ENCODE results near the gene NRBF2. TPM values are rescaled to one million over a fixed set of nuclear protein-coding genes. Genes with fewer than 3 reads are reported as not detected.

NRBF2 gene
- total and polyA plus RNA-seq, 2 experiments from 2014 or later = 22.9 to 38.3 TPM

- TF ChIP-seq ZNF462 (CRISPR knock-in tag; IDR thresholded peaks at IDR 0.05) = no peak
- TF ChIP-seq ETS1 (IDR thresholded peaks at IDR 0.05) = no peak
- TF ChIP-seq ZNF331 (CRISPR knock-in tag; IDR thresholded peaks at IDR 0.05; ENCODE audit: low read depth) = no peak
Observed at GRCh38 chr10:63115732-63116383, 17.3 kb upstream of the NRBF2 start (continued).

- Mint-ChIP-seq H3K27ac (no peak overlapping the region), H3K27me3 (ENCODE audit: insufficient read depth, low read depth, poor library complexity) (peaks cover 5% of the 10 kb centered on the region), H3K36me3 (ENCODE audit: low read depth) (peaks cover 2% of the 10 kb centered on the region; the same call in 1 of the 3 replicates), H3K4me1 (no peaks in the 10 kb centered on the region), H3K4me3 (no peak overlapping the region), H3K9me3 (peaks cover 10% of the 10 kb centered on the region)
- no peaks in the 10 kb centered on the region for H3K9me2 ChIP-seq (ENCODE audit: insufficient read depth)
- no peaks in the 10 kb centered on the region for H3K36me3 ChIP-seq (ENCODE audit: insufficient read depth)
- H4K20me1 ChIP-seq (replicated peaks; ENCODE audit: insufficient read depth) = no peaks in the 10 kb centered on the region
- no peaks in the 10 kb centered on the region for H3F3A ChIP-seq (replicated peaks; ENCODE audit: low read depth)
- H3K4me1 ChIP-seq (ENCODE audit: insufficient read depth) = peaks cover 3% of the 10 kb centered on the region; the same call in 1 of the 2 replicates
- H3K4me3 ChIP-seq = no peak overlapping the region
- H3K4me2 ChIP-seq = no peak overlapping the region
- H3K27me3 ChIP-seq (ENCODE audit: insufficient read depth) = no peaks in the 10 kb centered on the region
- no peak for DNase-seq (ENCODE audit: low spot score)
- H3K79me2 ChIP-seq (replicated peaks; ENCODE audit: insufficient read depth) = no peaks in the 10 kb centered on the region
- no peak overlapping the region for H3K27ac ChIP-seq (ENCODE audit: low read depth)
- no peak overlapping the region for H2AFZ ChIP-seq
- no peak for ATAC-seq
- TF ChIP-seq EZH2 (IDR thresholded peaks at IDR 0.05; ENCODE audit: low read depth, unreplicated experiment) (no peak), ETS1 (IDR thresholded peaks at IDR 0.05) (no peak), ZNF331 (CRISPR knock-in tag; IDR thresholded peaks at IDR 0.05; ENCODE audit: low read depth) (no peak), CTCF (conservative IDR thresholded peaks at IDR 0.05; ENCODE audit: low read depth in 2 of 2) (no peak), NANOG (IDR thresholded peaks at IDR 0.05; ENCODE audit: borderline replicate concordance) (no peak), STAT1 (IDR thresholded peaks at IDR 0.05; ENCODE audit: unreplicated experiment) (no peak), CREB1 (CRISPR knock-in tag; IDR thresholded peaks at IDR 0.05; ENCODE audit: low read depth) (no peak)
Observed at GRCh38 chr10:63116452-63117072, 16.6 kb upstream of the NRBF2 start.
